Measurements from ENCODE around the gene RIMS4.

DNA sequence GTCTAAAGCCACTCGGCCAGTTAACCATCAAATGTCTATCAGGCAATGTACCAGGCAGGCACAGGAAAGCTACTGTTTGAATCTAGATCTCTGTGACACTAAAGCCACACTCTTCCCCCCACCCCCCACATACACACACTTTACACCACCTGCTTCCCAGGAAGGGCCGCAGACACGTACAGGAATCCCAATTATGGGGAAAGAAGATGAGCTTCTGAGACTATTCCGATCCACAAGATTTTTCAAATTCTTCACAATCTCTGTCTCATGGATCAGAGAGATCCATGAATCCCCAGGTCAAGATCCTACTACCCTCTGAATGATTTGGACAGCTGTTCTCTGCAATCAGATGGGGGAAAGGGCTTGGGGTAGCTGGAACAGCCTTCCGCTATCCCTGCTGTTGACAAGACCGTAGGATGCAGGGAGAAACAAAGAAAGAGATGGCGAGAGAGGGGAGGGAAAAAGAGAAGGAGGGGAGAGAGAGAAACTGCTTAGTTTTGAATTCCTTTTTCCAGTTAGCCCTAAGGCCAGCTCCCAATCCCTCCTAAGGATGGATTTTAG, 25.4 kb upstream of the RIMS4 start:
- TF ChIP-seq, protein P1, sequence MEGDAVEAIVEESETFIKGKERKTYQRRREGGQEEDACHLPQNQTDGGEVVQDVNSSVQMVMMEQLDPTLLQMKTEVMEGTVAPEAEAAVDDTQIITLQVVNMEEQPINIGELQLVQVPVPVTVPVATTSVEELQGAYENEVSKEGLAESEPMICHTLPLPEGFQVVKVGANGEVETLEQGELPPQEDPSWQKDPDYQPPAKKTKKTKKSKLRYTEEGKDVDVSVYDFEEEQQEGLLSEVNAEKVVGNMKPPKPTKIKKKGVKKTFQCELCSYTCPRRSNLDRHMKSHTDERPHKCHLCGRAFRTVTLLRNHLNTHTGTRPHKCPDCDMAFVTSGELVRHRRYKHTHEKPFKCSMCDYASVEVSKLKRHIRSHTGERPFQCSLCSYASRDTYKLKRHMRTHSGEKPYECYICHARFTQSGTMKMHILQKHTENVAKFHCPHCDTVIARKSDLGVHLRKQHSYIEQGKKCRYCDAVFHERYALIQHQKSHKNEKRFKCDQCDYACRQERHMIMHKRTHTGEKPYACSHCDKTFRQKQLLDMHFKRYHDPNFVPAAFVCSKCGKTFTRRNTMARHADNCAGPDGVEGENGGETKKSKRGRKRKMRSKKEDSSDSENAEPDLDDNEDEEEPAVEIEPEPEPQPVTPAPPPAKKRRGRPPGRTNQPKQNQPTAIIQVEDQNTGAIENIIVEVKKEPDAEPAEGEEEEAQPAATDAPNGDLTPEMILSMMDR (IDR thresholded peaks at IDR 0.05), result no peak
- no peak for TF ChIP-seq POLR2A (IDR thresholded peaks at IDR 0.05)
